GM12873 (cell line): ENCODE results near the gene ADCYAP1R1.

Source experiments
- TF ChIP-seq, protein P1 (sequence below): IDR thresholded peaks from 2 replicates; pipeline ENCODE4 v1.5.1; 2012; ENCODE audit warnings: low read depth, mild to moderate bottlenecking, moderate library complexity, low read length, control low read depth; ENCODE audit not compliant: insufficient read depth; ENCODE audit errors: missing control alignments

Gene ADCYAP1R1

GRCh38 chr7:31121601-31122000 lies 69.5 kb downstream of the ADCYAP1R1 start:
- TF ChIP-seq, protein P1, sequence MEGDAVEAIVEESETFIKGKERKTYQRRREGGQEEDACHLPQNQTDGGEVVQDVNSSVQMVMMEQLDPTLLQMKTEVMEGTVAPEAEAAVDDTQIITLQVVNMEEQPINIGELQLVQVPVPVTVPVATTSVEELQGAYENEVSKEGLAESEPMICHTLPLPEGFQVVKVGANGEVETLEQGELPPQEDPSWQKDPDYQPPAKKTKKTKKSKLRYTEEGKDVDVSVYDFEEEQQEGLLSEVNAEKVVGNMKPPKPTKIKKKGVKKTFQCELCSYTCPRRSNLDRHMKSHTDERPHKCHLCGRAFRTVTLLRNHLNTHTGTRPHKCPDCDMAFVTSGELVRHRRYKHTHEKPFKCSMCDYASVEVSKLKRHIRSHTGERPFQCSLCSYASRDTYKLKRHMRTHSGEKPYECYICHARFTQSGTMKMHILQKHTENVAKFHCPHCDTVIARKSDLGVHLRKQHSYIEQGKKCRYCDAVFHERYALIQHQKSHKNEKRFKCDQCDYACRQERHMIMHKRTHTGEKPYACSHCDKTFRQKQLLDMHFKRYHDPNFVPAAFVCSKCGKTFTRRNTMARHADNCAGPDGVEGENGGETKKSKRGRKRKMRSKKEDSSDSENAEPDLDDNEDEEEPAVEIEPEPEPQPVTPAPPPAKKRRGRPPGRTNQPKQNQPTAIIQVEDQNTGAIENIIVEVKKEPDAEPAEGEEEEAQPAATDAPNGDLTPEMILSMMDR: no peak

- TF ChIP-seq, protein P1: peak; percentile 85
Observed at GRCh38 chr7:31122649-31123058, 70.5 kb downstream of the ADCYAP1R1 start.

GRCh38 chr7:31123321-31123720 lies 71.2 kb downstream of the ADCYAP1R1 start:
- TF ChIP-seq, protein P1: no peak

GRCh38 chr7:31123726-31124125 lies 71.6 kb downstream of the ADCYAP1R1 start:
- TF ChIP-seq, protein P1: no peak

DNA sequence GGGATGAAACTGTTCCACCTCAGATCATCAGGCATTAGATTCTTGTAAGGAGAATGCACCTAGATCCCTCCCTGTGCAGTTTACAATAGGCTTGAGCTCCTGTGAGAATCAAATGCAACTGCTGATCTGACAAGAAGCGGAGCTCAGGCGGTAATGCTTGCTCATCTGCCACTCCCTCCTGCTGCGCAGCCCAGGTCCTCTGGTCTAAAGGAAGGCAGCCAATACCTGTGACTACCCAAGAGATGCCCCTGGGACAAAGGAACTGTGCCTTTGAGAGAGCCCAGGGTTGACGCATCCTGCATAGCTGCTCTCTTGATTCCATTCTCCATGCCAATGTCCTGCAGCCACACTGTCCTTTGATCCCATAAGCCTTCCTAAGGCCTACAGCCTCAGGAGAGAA lies 73.1 kb downstream of the ADCYAP1R1 start:
- TF ChIP-seq, protein P1: no peak

GRCh38 chr7:31126976-31127375 lies 74.9 kb downstream of the ADCYAP1R1 start:
- TF ChIP-seq, protein P1: no peak

GRCh38 chr7:31129067-31129466 lies 77.0 kb downstream of the ADCYAP1R1 start:
- TF ChIP-seq, protein P1: peak; percentile 19
